HG03442 (cell line): Measurements from ENCODE around the gene LRRC8C.

Source experiments
- ATAC-seq: cut with Tn5 transposase; IDR thresholded peaks from one replicate; pipeline ENCODE4 v1.9.1; 2021; ENCODE audit warnings: mild to moderate bottlenecking, moderate library complexity; ENCODE audit not compliant: unreplicated experiment

LRRC8C gene

GRCh38 chr1:89633248-89633799 lies 404 bp downstream of the LRRC8C start:
- peak; percentile 39 for ATAC-seq

- no peak for ATAC-seq
Observed at GRCh38 chr1:89633800-89634625, 1.1 kb downstream of the LRRC8C start.

- ATAC-seq = no peak
Observed at GRCh38 chr1:89635825-89636815, 3.2 kb downstream of the LRRC8C start.

GRCh38 chr1:89637496-89637895 lies 4.6 kb downstream of the LRRC8C start:
- no peak for ATAC-seq

- no peak for ATAC-seq
Observed at GRCh38 chr1:89640440-89640839, 7.5 kb downstream of the LRRC8C start.

GRCh38 chr1:89641781-89642180 lies 8.9 kb downstream of the LRRC8C start:
- ATAC-seq = no peak

- ATAC-seq = no peak
Observed at GRCh38 chr1:89643577-89643976, 10.7 kb downstream of the LRRC8C start.

GRCh38 chr1:89644119-89644814 lies 11.3 kb downstream of the LRRC8C start:
- no peak for ATAC-seq

GRCh38 chr1:89646259-89646658 lies 13.3 kb downstream of the LRRC8C start:
- no peak for ATAC-seq

GRCh38 chr1:89649783-89650182 lies 16.9 kb downstream of the LRRC8C start:
- ATAC-seq = no peak

GRCh38 chr1:89652373-89652772 lies 19.5 kb downstream of the LRRC8C start:
- ATAC-seq = no peak

- peak; percentile 58 for ATAC-seq
Observed at GRCh38 chr1:89657886-89658285, 25.0 kb downstream of the LRRC8C start.

- ATAC-seq = no peak
Observed at GRCh38 chr1:89659322-89660081, 26.6 kb downstream of the LRRC8C start.

- ATAC-seq = no peak
Observed at GRCh38 chr1:89660224-89661061, 27.5 kb downstream of the LRRC8C start.

GRCh38 chr1:89665941-89666340 lies 33.0 kb downstream of the LRRC8C start:
- ATAC-seq = no peak

GRCh38 chr1:89666640-89667039 lies 33.7 kb downstream of the LRRC8C start:
- no peak for ATAC-seq

- ATAC-seq = no peak
Observed at GRCh38 chr1:89667691-89668090, 34.8 kb downstream of the LRRC8C start.

- ATAC-seq = no peak
Observed at GRCh38 chr1:89668961-89669360, 36.0 kb downstream of the LRRC8C start.

- no peak for ATAC-seq
Observed at GRCh38 chr1:89669441-89669840, 36.5 kb downstream of the LRRC8C start.
